Neural cell (in vitro differentiated cells): ENCODE measurements around the gene IBA57. TPM values are rescaled to one million over a fixed set of nuclear protein-coding genes. Genes with fewer than 3 reads are reported as not detected.

Experiments used
- H2AFZ ChIP-seq: fragments of 200-600, 300-800 bp; sonication (generic), shearing (Covaris generic); 2 replicates; pipeline ENCODE4 v1.6.0; 2014; ENCODE audit warnings: low read depth, mild to moderate bottlenecking, antibody characterized with exemption, low read length, moderate library complexity
- H3F3A ChIP-seq: fragments of 200-600 bp; shearing (Covaris generic); 2 replicates; pipeline ENCODE4 v1.6.1; 2016; ENCODE audit warnings: mild to moderate bottlenecking, moderate library complexity, mixed read lengths, antibody characterized with exemption, low read length; ENCODE audit not compliant: insufficient read depth, poor library complexity, severe bottlenecking
- H3K27ac ChIP-seq: fragments of 200-600, 300-800 bp; sonication (generic), shearing (Covaris generic); 2 replicates; pipeline ENCODE4 v1.5.1; 2014; ENCODE audit warnings: mild to moderate bottlenecking, low read length, moderate library complexity
- H3K27me3 ChIP-seq: fragments of 300-800, 200-600 bp; sonication (generic), shearing (Covaris generic); 2 replicates; pipeline ENCODE4 v1.6.0; 2014; ENCODE audit warnings: mild to moderate bottlenecking, low read depth, low read length, moderate library complexity; ENCODE audit not compliant: insufficient read depth
- H3K36me3 ChIP-seq: fragments of 300-800, 200-600 bp; sonication (generic), shearing (Covaris generic); 2 replicates; pipeline ENCODE4 v1.5.1; 2014; ENCODE audit warnings: mild to moderate bottlenecking, antibody characterized with exemption, low read length, moderate library complexity; ENCODE audit not compliant: insufficient read depth
- H3K4me2 ChIP-seq: fragments of 300-800, 200-600 bp; sonication (generic), shearing (Covaris generic); 2 replicates; pipeline ENCODE4 v1.6.0; 2014; ENCODE audit warnings: mild to moderate bottlenecking, low read length
- H3K4me3 ChIP-seq: fragments of 300-800, 200-600 bp; sonication (generic), shearing (Covaris generic); 2 replicates; pipeline ENCODE4 v1.5.1; 2014; ENCODE audit warnings: mild to moderate bottlenecking, low read length, moderate library complexity
- H3K79me2 ChIP-seq: fragments of 200-600 bp; shearing (Covaris generic); replicated peaks from 2 replicates; pipeline ENCODE4 v1.6.0; 2014; ENCODE audit warnings: mild to moderate bottlenecking, low read length, moderate library complexity; ENCODE audit not compliant: insufficient read depth
- H3K9ac ChIP-seq: fragments of 300-800, 200-600 bp; sonication (generic), shearing (Covaris generic); 2 replicates; pipeline ENCODE4 v1.6.1; 2016; ENCODE audit warnings: mild to moderate bottlenecking, low read length, mixed read lengths
- H3K9me2 ChIP-seq: fragments of 200-600 bp; shearing (Covaris generic); 2 replicates; pipeline ENCODE4 v1.6.1; 2016; ENCODE audit warnings: mild to moderate bottlenecking, low read length, mixed read lengths; ENCODE audit not compliant: insufficient read depth
- H3K9me3 ChIP-seq: fragments of 200-600, 300-800 bp; sonication (generic), shearing (Covaris generic); 2 replicates; pipeline ENCODE4 v1.6.1; 2016; ENCODE audit warnings: mild to moderate bottlenecking, mixed run types, low read length, moderate library complexity, mixed read lengths
- H4K20me1 ChIP-seq: fragments of 200-600 bp; shearing (Covaris generic); 2 replicates; pipeline ENCODE4 v1.6.1; 2016; ENCODE audit warnings: mild to moderate bottlenecking, mixed run types; ENCODE audit not compliant: insufficient read depth
- CTCF ChIP-seq: fragments of 450-650 bp; IDR thresholded peaks from 2 replicates; pipeline ENCODE4 v1.5.1; 2014; ENCODE audit warnings: antibody characterized with exemption, mild to moderate bottlenecking, moderate library complexity; ENCODE audit not compliant: poor library complexity, severe bottlenecking
- EP300 ChIP-seq: fragments of 450-650 bp; conservative IDR thresholded peaks from 2 replicates; pipeline ENCODE4 v1.6.1; 2014; ENCODE audit warnings: antibody characterized with exemption, mild to moderate bottlenecking, moderate library complexity; ENCODE audit not compliant: poor library complexity, severe bottlenecking
- EZH2 ChIP-seq: fragments of 200-600, 300-800 bp; shearing (Covaris generic), sonication (generic); IDR thresholded peaks from 2 replicates; pipeline ENCODE4 v1.6.1; 2014; ENCODE audit warnings: antibody characterized with exemption, low read length, borderline replicate concordance, mild to moderate bottlenecking; ENCODE audit not compliant: insufficient read depth, poor library complexity, severe bottlenecking
- MXI1 ChIP-seq: fragments of 450-650 bp; conservative IDR thresholded peaks from 2 replicates; pipeline ENCODE4 v1.6.1; 2014; ENCODE audit warnings: antibody characterized with exemption, mild to moderate bottlenecking; ENCODE audit not compliant: poor library complexity, severe bottlenecking
- POLR2AphosphoS5 ChIP-seq: IDR thresholded peaks from 2 replicates; pipeline ENCODE4 v1.6.1; 2012
- RAD21 ChIP-seq: fragments of 450-650 bp; conservative IDR thresholded peaks from 2 replicates; pipeline ENCODE4 v1.6.1; 2014; ENCODE audit warnings: antibody characterized with exemption, mild to moderate bottlenecking, moderate library complexity
- REST ChIP-seq: IDR thresholded peaks from 2 replicates; pipeline ENCODE4 v1.6.1; 2012; ENCODE audit warnings: borderline replicate concordance
- SMC3 ChIP-seq: fragments of 450-650 bp; conservative IDR thresholded peaks from 2 replicates; pipeline ENCODE4 v1.6.1; 2014; ENCODE audit warnings: antibody characterized with exemption, mild to moderate bottlenecking, moderate library complexity; ENCODE audit not compliant: poor library complexity
- TAF1 ChIP-seq: IDR thresholded peaks from 2 replicates; pipeline ENCODE4 v1.6.1; 2012; ENCODE audit warnings: low read depth
- polyA plus RNA-seq: library from polyadenylated mRNA; depleted of rRNA; stranded (reverse); fragments of >200 nt; gene quantifications from 2 replicates; pipeline ENCODE4 v1.2.3, GENCODE V29; 2014

IBA57 gene
- polyA plus RNA-seq, 1 donor from 2014 or later: 5.5 TPM

DNA sequence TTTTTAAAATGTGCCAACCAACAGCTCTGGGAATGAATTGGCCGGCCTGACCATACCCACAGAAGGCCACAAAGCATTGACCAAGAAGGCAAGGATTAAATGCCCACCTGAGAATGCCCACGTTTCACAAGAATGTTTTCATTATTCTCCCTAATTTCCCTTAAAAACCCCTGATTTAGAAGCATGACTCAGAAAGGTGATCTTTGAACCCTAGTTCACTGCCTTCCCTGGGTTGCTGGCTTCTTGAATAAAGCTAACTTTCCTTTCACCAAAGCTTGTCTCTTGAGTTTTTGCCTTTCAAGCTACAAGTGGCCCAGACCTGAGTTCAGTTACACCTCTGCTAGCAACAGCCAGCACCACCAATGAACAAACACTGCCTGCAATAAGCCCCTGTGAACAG is 42.1 kb upstream of the IBA57 start:
- no peaks in the 10 kb centered on the region for H3K36me3 ChIP-seq
- no peaks in the 10 kb centered on the region for H3K27me3 ChIP-seq
- H3F3A ChIP-seq: no peaks in the 10 kb centered on the region
- H3K79me2 ChIP-seq: no peaks in the 10 kb centered on the region
- H3K9ac ChIP-seq: no peak overlapping the region
- H3K4me3 ChIP-seq: no peak overlapping the region
- H3K4me2 ChIP-seq: no peak overlapping the region
- H3K9me2 ChIP-seq: no peaks in the 10 kb centered on the region
- H4K20me1 ChIP-seq: no peaks in the 10 kb centered on the region
- H3K27ac ChIP-seq: no peak overlapping the region
- H3K9me3 ChIP-seq: no peaks in the 10 kb centered on the region
- no peak for TF ChIP-seq EP300
- TF ChIP-seq CTCF: no peak
- TF ChIP-seq EZH2: no peak
- no peak for TF ChIP-seq RAD21
- no peak for TF ChIP-seq POLR2AphosphoS5
- no peak for TF ChIP-seq TAF1
- no peak for TF ChIP-seq REST
- TF ChIP-seq MXI1: no peak
- H2AFZ ChIP-seq: no peak overlapping the region

DNA sequence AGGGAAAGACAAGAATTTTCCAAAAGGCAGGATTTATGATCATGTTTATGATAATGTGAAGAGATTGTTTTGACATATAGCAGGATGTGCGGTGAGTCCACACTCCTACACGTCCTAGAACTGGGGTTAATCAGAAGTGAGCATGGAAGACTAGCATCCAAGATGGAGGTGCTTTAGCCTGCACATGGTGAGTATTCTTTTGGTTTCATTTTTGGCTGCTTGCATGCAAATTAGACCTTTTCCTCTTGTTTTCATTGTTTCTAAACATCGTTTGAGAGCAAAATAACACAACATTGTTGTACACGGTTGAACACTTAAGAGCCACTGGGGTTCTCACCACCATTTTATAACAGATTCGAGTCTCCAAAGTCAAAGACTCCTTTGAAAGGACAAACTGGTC is 40.4 kb upstream of the IBA57 start:
- H3K9me3 ChIP-seq: no peaks in the 10 kb centered on the region
- no peak overlapping the region for H3K4me2 ChIP-seq
- H3K9me2 ChIP-seq: no peaks in the 10 kb centered on the region
- H3K79me2 ChIP-seq: no peaks in the 10 kb centered on the region
- H3K4me3 ChIP-seq: no peak overlapping the region
- H2AFZ ChIP-seq: no peak overlapping the region
- no peaks in the 10 kb centered on the region for H3K27me3 ChIP-seq
- no peaks in the 10 kb centered on the region for H4K20me1 ChIP-seq
- H3K27ac ChIP-seq: no peak overlapping the region
- H3F3A ChIP-seq: no peaks in the 10 kb centered on the region
- no peak overlapping the region for H3K9ac ChIP-seq
- no peaks in the 10 kb centered on the region for H3K36me3 ChIP-seq
- TF ChIP-seq SMC3: no peak
- TF ChIP-seq EZH2: no peak
- TF ChIP-seq MXI1: no peak

- H3K27me3 ChIP-seq: peaks cover 15% of the 10 kb centered on the region
- no peaks in the 10 kb centered on the region for H3F3A ChIP-seq
- no peaks in the 10 kb centered on the region for H3K9me3 ChIP-seq
- H3K79me2 ChIP-seq: no peaks in the 10 kb centered on the region
- no peaks in the 10 kb centered on the region for H4K20me1 ChIP-seq
- H3K9ac ChIP-seq: no peak overlapping the region
- no peak overlapping the region for H3K27ac ChIP-seq
- H3K9me2 ChIP-seq: no peaks in the 10 kb centered on the region
- H2AFZ ChIP-seq: no peak overlapping the region
- H3K4me3 ChIP-seq: no peak overlapping the region
- no peak for TF ChIP-seq EZH2
- H3K36me3 ChIP-seq: no peaks in the 10 kb centered on the region
- no peak overlapping the region for H3K4me2 ChIP-seq
Observed at GRCh38 chr1:228131766-228132165, 33.8 kb upstream of the IBA57 start.
